NAMALWA (cell line): ENCODE measurements around the gene CNR1.

ENCODE experiments used
- DNase-seq: peaks from one replicate; pipeline ENCODE4 v3.0.0-alpha.2; 2015; ENCODE audit warnings: low spot score

The CNR1 gene

DNA sequence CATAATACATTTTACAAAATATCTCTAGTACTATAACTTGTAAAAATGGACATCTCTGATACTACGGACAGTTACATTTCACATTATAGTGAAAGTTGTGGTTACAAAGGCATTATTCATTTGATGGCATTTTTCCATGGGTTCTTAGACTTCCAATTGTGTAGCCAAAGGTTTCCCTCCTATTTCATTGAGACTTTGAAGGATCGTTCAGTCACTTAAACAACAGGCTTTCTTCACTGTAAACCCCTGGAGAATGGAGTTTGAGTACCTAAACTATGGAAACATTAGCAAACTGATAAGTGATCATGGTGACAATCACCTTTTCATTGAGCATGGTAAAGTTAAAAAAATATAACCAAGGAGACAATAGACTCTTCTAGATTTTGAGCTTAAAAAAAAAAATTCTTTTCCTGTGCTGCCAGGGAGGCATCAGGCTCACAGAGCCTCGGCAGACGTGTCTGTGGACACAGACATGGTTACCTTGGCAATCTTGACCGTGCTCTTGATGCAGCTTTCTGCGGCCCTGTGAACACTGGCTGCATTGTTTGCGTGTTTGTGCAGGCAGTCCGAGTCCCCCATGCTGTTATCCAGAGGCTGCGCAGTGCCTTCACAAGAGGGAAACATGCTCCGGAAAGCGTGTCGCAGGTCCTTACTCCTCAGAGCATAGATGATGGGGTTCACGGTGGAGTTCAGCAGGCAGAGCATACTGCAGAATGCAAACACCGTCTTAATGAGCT, 22.6 kb downstream of the CNR1 start:
- DNase-seq, result no peak

DNA sequence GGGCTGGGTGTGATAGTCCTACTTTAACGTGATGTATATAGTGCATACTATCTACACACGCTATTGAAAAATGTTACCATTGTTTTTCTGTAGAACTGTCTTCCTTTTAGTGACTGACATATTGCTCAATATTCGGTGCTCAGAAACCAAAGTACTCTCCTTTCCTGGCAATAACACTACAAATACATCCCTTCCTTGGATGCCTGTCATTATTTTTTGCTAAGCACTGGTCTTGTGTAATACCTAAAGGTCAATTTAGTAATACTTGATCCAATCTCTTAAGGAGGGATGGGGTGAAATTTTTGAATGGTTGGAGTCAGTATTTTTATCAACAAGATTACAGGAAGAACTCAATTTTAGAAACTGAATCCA, 23.9 kb downstream of the CNR1 start:
- no peak for DNase-seq

DNA sequence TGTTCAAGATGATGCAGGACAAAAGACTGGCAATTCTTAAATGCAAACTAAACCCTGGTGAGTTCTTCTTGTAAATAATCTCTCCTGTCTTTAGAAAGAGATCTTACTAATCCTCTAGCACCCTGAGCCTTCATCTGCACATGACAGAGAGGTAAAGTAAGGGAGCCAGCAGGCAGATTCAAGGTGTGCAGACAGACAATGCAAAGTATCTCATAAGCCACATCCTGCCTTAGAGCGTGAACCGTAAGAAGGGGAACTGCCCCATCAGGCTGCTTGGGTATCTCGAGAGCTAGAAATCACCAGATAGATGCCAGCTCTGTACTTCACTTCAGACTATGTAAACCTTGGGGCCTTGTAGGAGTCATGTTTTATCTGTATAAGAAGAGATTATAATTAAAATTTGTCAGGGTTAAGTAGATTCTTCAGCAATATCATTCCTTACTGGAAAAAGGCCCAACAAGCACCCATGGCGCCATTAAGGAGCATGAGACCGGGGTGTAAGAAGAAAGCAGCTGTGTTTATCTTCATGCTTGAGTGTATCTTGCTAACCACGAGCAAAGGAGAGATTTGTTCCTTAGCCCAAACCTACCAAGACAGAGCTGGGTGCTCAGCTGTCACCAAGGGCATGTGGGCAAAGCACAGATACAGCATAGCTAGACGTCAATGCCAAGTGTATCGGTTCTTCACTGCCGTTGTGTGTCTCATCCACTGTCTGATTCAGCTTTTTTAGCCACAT, 24.4 kb downstream of the CNR1 start:
- DNase-seq, result peak; percentile 85

DNA sequence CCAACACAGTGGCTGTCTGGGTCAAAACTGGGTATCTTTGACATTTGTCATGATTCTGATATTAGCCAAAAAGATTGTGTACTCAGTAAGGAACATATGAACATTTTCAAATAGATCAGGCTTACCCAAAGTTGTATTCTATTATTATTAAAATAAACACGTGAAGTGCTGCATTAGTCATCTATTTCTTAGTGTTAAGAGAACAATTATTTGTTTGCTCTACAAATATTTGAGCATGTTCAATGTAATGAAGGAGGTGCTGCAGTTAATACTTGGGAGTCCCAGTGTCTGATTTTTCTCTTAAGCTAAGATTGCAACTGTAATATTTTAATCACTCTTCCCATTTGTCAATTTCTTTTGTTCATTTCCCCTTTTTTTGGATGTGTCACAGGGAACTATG, 28.2 kb downstream of the CNR1 start:
- DNase-seq, result no peak

- no peak for DNase-seq
Measured at GRCh38 chr6:88135578-88136114, 30.5 kb downstream of the CNR1 start.

DNA sequence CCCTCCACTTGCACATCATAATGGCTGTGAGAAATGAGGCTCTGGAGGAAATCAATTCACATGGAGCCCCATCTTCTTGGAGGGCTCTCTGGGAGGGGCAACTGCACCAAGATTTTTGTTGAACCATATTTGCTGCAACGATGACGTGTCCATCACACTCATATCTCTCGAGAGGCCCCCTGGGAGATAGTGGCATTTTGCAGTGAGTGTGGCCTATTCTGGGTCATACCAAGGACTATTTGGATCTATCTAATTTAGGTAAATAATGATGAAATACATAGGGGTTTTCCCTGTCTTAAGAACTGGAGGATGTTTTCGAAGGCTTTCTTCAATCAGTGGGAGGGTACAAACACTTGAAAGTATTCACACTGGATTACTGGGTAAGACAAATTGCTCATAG, 31.6 kb downstream of the CNR1 start:
- DNase-seq, result no peak

GRCh38 chr6:88133718-88134117, 32.4 kb downstream of the CNR1 start:
- no peak for DNase-seq

- DNase-seq, result no peak
Measured at GRCh38 chr6:88124925-88125557, 41.1 kb downstream of the CNR1 start.

DNA sequence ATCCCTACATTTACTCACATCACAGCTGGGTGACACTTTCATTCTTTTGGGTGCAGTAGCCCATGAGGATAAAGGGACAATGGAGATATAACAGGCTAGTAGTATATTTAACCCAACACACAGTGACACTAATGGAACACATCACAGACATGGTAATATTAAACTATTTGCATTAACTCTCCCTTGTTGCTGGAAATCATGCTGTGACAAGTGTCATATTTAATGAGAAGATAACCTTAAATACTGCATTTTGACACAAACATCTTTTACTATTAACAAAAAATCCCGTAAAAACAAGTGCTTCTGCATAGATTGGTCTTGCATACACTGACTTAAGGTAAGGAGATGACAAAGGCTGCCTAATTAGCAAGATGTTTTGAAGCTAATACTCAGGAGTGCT, 45.5 kb downstream of the CNR1 start:
- DNase-seq, result no peak

- DNase-seq, result peak; percentile 51
Measured at GRCh38 chr6:88119769-88120168, 46.4 kb downstream of the CNR1 start.

GRCh38 chr6:88116276-88116675, 49.9 kb downstream of the CNR1 start:
- DNase-seq, result no peak

DNA sequence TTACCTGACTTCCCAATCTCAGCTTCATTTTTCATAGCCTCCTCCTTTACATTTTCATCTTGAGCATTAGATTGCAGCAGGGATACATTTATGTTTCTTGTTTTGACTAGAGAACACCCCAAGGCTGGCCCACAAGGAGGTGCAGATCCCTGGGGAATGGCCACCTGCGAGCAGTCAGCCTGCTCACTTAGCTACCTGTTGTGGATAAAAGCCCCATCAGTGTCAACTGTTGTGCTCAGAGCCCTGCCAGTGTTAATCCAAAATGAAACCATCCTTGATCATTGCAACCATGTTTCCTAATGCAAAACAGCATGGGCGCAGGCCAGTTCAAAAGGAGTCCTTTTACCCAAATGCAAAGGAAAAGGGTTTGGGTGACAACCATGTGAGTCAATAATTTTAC, 50.8 kb downstream of the CNR1 start:
- no peak for DNase-seq

GRCh38 chr6:88114838-88115237, 51.3 kb downstream of the CNR1 start:
- no peak for DNase-seq

DNA sequence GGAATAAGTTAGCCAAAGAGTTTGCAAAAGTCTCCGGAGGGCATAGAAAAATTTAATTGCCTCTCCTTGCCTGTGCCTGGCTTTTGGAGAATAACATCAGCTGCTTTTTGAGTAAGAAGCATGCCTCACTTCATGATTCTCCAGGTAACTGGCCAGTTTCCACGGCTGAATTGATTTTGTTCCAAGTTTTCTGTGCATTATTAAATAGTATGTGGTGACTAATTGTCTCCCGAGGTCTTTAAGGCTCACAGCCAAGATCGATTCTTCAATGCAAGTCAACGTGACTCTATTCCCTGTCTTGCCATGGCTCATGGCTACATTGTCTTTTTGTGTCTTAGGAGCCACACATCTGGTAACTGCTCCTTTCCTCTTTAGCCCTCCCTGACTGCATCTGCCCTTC, 54.2 kb downstream of the CNR1 start:
- DNase-seq, result no peak

- DNase-seq, result no peak
Measured at GRCh38 chr6:88107241-88107640, 58.9 kb downstream of the CNR1 start.

DNA sequence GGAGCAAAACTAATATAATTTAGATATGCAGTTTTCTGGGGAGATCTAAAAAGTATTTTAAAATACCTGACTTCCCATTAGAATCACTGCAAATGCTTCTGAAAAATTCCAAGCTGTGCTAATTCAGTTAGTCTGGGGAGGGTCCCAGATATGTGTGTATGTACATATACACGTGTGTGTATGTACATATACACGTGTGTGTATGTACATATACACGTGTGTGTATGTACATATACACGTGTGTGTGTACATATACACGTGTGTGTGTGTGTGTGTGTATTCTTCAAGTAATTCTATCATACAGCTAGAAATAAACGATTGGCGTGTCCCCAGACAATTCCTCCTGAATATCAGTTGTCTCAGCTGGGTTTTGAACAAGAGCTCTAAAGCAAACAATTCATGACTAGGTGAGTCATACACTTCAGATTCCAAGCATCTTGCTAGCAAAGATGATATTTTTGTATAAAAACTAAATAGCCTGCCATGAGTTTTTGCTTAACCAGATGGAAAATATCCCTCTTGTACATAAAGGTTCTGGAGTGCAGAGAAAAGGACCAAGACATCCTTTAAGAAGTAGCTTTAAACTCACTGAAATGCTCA, 60.3 kb downstream of the CNR1 start:
- DNase-seq, result no peak
